ENCODE results near the gene NECTIN4. TPM values are rescaled to one million over a fixed set of nuclear protein-coding genes. Genes with fewer than 3 reads are reported as not detected.
"Not testable (repeated sequence)": the region's sequence is repeated elsewhere in the genome, so short reads cannot be mapped to it uniquely, and the experiment has no call there.

The NECTIN4 gene
- total RNA-seq, 4 donors from 2014 or later = 0.72 TPM; not detected in 3

GRCh38 chr1:161119092-161119903, 29.9 kb upstream of the NECTIN4 start:
- no peak for DNase-seq (ENCODE audit: low spot score)
- TF ChIP-seq CTCF (IDR thresholded peaks at IDR 0.05) = peak in 1 of 3 donors; percentile 29
- peak; percentile 60 for ATAC-seq (ENCODE audit: low FRiP score)

- no peak for TF ChIP-seq CTCF (IDR thresholded peaks at IDR 0.05)
- ATAC-seq (ENCODE audit: low FRiP score) (peak; percentile 85), DNase-seq (ENCODE audit: low spot score) (peak; percentile 69)
Observed at GRCh38 chr1:161117759-161118581, 28.6 kb upstream of the NECTIN4 start, which contains the start of the genes NIT1 and PFDN2. Gene NIT1, plus strand, starts transcription at chr1:161118105. Its CDS starts 72 bp downstream, at chr1:161118177. Gene PFDN2, minus strand, starts transcription at chr1:161118037. Its CDS starts 11 bp downstream, at chr1:161118026.

GRCh38 chr1:161115961-161116360, 26.6 kb upstream of the NECTIN4 start:
- not testable (repeated sequence) for DNase-seq (ENCODE audit: low spot score); ATAC-seq (ENCODE audit: low FRiP score)

GRCh38 chr1:161115132-161115711, 25.9 kb upstream of the NECTIN4 start:
- DNase-seq (ENCODE audit: low spot score) = no peak
- ATAC-seq (ENCODE audit: low FRiP score) = no peak
- TF ChIP-seq CTCF (IDR thresholded peaks at IDR 0.05) = no peak

- no peak for DNase-seq (ENCODE audit: low spot score)
- TF ChIP-seq CTCF (IDR thresholded peaks at IDR 0.05) = no peak
- no peak for ATAC-seq (ENCODE audit: low FRiP score)
Observed at GRCh38 chr1:161114556-161114955, 25.2 kb upstream of the NECTIN4 start.

GRCh38 chr1:161113915-161114314, 24.6 kb upstream of the NECTIN4 start:
- DNase-seq (ENCODE audit: low spot score) = no peak
- no peak for TF ChIP-seq CTCF (IDR thresholded peaks at IDR 0.05)
- no peak for ATAC-seq (ENCODE audit: low FRiP score)

GRCh38 chr1:161111527-161111926, 22.2 kb upstream of the NECTIN4 start:
- ATAC-seq (ENCODE audit: low FRiP score) (no peak), DNase-seq (ENCODE audit: low spot score) (no peak)
- no peak for TF ChIP-seq CTCF (IDR thresholded peaks at IDR 0.05)
